ENCODE results near the gene AR.
A peak's percentile ranks its signal among the peaks of the same experiment; 100 is the strongest.

The AR gene

GRCh38 chrX:67543818-67544217 is at the start of gene AR:
AR (plus strand) TSS chrX:67544021; CDS start chrX:67545147, 1,126 bp downstream.
- DNase-seq: peak; percentile 17

- DNase-seq: no peak
Observed at GRCh38 chrX:67500617-67501016, 43.2 kb upstream of the AR start.

- no peak for DNase-seq
Observed at GRCh38 chrX:67503004-67503403, 40.8 kb upstream of the AR start.

- no peak for DNase-seq
Observed at GRCh38 chrX:67503453-67503852, 40.4 kb upstream of the AR start.

- no peak for DNase-seq
Observed at GRCh38 chrX:67520671-67521070, 23.1 kb upstream of the AR start.

- no peak for DNase-seq
Observed at GRCh38 chrX:67523002-67523681, 20.7 kb upstream of the AR start.

- no peak for DNase-seq
Observed at GRCh38 chrX:67523932-67524331, 19.9 kb upstream of the AR start.

- no peak for DNase-seq
Observed at GRCh38 chrX:67524428-67524827, 19.4 kb upstream of the AR start.

- DNase-seq: no peak
Observed at GRCh38 chrX:67524950-67525691, 18.7 kb upstream of the AR start.

- DNase-seq: no peak
Observed at GRCh38 chrX:67536564-67536963, 7.3 kb upstream of the AR start.

- no peak for DNase-seq
Observed at GRCh38 chrX:67538383-67538782, 5.4 kb upstream of the AR start.

- no peak for DNase-seq
Observed at GRCh38 chrX:67544281-67545035, 637 bp downstream of the AR start.

- DNase-seq: no peak
Observed at GRCh38 chrX:67545036-67545821, 1.4 kb downstream of the AR start.

GRCh38 chrX:67545893-67546495 is 2.2 kb downstream of the AR start:
- DNase-seq: no peak

GRCh38 chrX:67546496-67547423 is 2.9 kb downstream of the AR start:
- DNase-seq: no peak

GRCh38 chrX:67555578-67556203 is 11.9 kb downstream of the AR start:
- DNase-seq: no peak

GRCh38 chrX:67558267-67558666 is 14.4 kb downstream of the AR start:
- DNase-seq: no peak

- no peak for DNase-seq
Observed at GRCh38 chrX:67563469-67564448, 19.9 kb downstream of the AR start.

GRCh38 chrX:67564475-67564874 is 20.7 kb downstream of the AR start:
- DNase-seq: no peak

GRCh38 chrX:67568769-67569168 is 24.9 kb downstream of the AR start:
- DNase-seq: no peak

All from midbrain (tissue), 1 donor.